ENCODE measurements around the gene RIMBP3C. TPM values are rescaled to one million over a fixed set of nuclear protein-coding genes. Genes with fewer than 3 reads are reported as not detected.
"Not testable (repeated sequence)": the region's sequence is repeated elsewhere in the genome, so short reads cannot be mapped to it uniquely, and the experiment has no call there.

RIMBP3C gene
- total RNA-seq, 1 donor = 0.36 TPM

GRCh38 chr22:21564411-21564810 is 13.2 kb upstream of the RIMBP3C start:
- no peak for TF ChIP-seq CTCF (IDR thresholded peaks at IDR 0.05; ENCODE audit: extremely low read depth, low read depth, low read length)
- no peak for DNase-seq (ENCODE audit: insufficient read length, low spot score, missing footprints)
- H3K79me2 ChIP-seq (ENCODE audit: insufficient read depth, low read length) = peaks cover 22% of the 10 kb centered on the region
- no peak overlapping the region for H3K4me3 ChIP-seq (ENCODE audit: insufficient read depth, low read length)
- peaks cover under 1% of the 10 kb centered on the region for H3K36me3 ChIP-seq (ENCODE audit: insufficient read depth, low read length)
- H3K4me1 ChIP-seq (ENCODE audit: insufficient read depth, low read length) = peaks cover 9% of the 10 kb centered on the region
- no peak overlapping the region for H3K4me2 ChIP-seq (ENCODE audit: insufficient read depth, low read length)
- no peak overlapping the region for H2AFZ ChIP-seq (ENCODE audit: low read length)
- H3K9me3 ChIP-seq (ENCODE audit: low read depth, low read length) = no peaks in the 10 kb centered on the region
- no peaks in the 10 kb centered on the region for H3K27me3 ChIP-seq (ENCODE audit: insufficient read depth, low read length)
- H3K27ac ChIP-seq (ENCODE audit: low read depth, low read length) = no peak overlapping the region
- H4K20me1 ChIP-seq (ENCODE audit: insufficient read depth, low read length) = peaks cover 12% of the 10 kb centered on the region

GRCh38 chr22:21563912-21564311 is 12.7 kb upstream of the RIMBP3C start:
- Histone ChIP-seq H2AFZ (ENCODE audit: low read length) (no peak overlapping the region), H3K4me3 (ENCODE audit: insufficient read depth, low read length) (no peak overlapping the region), H3K36me3 (ENCODE audit: insufficient read depth, low read length) (no peaks in the 10 kb centered on the region), H3K27me3 (ENCODE audit: insufficient read depth, low read length) (no peaks in the 10 kb centered on the region), H4K20me1 (ENCODE audit: insufficient read depth, low read length) (peaks cover 8% of the 10 kb centered on the region), H3K27ac (ENCODE audit: low read depth, low read length) (no peak overlapping the region), H3K4me1 (ENCODE audit: insufficient read depth, low read length) (peaks cover 4% of the 10 kb centered on the region), H3K79me2 (ENCODE audit: insufficient read depth, low read length) (peaks cover 17% of the 10 kb centered on the region), H3K4me2 (ENCODE audit: insufficient read depth, low read length) (no peak overlapping the region), H3K9me3 (ENCODE audit: low read depth, low read length) (no peaks in the 10 kb centered on the region)
- no peak for DNase-seq (ENCODE audit: insufficient read length, low spot score, missing footprints)
- no peak for TF ChIP-seq CTCF (IDR thresholded peaks at IDR 0.05; ENCODE audit: extremely low read depth, low read depth, low read length)

GRCh38 chr22:21560657-21561056 is 9.4 kb upstream of the RIMBP3C start:
- H3K27me3 ChIP-seq (ENCODE audit: insufficient read depth, low read length); H3K79me2 ChIP-seq (ENCODE audit: insufficient read depth, low read length); H3K4me1 ChIP-seq (ENCODE audit: insufficient read depth, low read length); H3K9me3 ChIP-seq (ENCODE audit: low read depth, low read length); H3K36me3 ChIP-seq (ENCODE audit: insufficient read depth, low read length); H4K20me1 ChIP-seq (ENCODE audit: insufficient read depth, low read length); H3K4me2 ChIP-seq (ENCODE audit: insufficient read depth, low read length); DNase-seq (ENCODE audit: insufficient read length, low spot score, missing footprints); H3K4me3 ChIP-seq (ENCODE audit: insufficient read depth, low read length); H3K27ac ChIP-seq (ENCODE audit: low read depth, low read length); H2AFZ ChIP-seq (ENCODE audit: low read length): not testable (repeated sequence)

- not testable (repeated sequence) for H3K36me3 ChIP-seq (ENCODE audit: insufficient read depth, low read length); H2AFZ ChIP-seq (ENCODE audit: low read length); H3K27me3 ChIP-seq (ENCODE audit: insufficient read depth, low read length); H3K4me2 ChIP-seq (ENCODE audit: insufficient read depth, low read length); H3K9me3 ChIP-seq (ENCODE audit: low read depth, low read length); H3K79me2 ChIP-seq (ENCODE audit: insufficient read depth, low read length); H3K27ac ChIP-seq (ENCODE audit: low read depth, low read length); DNase-seq (ENCODE audit: insufficient read length, low spot score, missing footprints); H3K4me1 ChIP-seq (ENCODE audit: insufficient read depth, low read length); H3K4me3 ChIP-seq (ENCODE audit: insufficient read depth, low read length); H4K20me1 ChIP-seq (ENCODE audit: insufficient read depth, low read length)
These were observed 8.3 kb upstream of the RIMBP3C start for GRCh38 chr22:21559345-21560125.

GRCh38 chr22:21550678-21551047 is 598 bp downstream of the RIMBP3C start:
- H4K20me1 ChIP-seq (ENCODE audit: insufficient read depth, low read length); H3K9me3 ChIP-seq (ENCODE audit: low read depth, low read length); H3K36me3 ChIP-seq (ENCODE audit: insufficient read depth, low read length); H3K79me2 ChIP-seq (ENCODE audit: insufficient read depth, low read length); H3K27me3 ChIP-seq (ENCODE audit: insufficient read depth, low read length); H3K4me3 ChIP-seq (ENCODE audit: insufficient read depth, low read length); H3K4me2 ChIP-seq (ENCODE audit: insufficient read depth, low read length); H3K4me1 ChIP-seq (ENCODE audit: insufficient read depth, low read length); H2AFZ ChIP-seq (ENCODE audit: low read length); DNase-seq (ENCODE audit: insufficient read length, low spot score, missing footprints); H3K27ac ChIP-seq (ENCODE audit: low read depth, low read length): not testable (repeated sequence)

GRCh38 chr22:21550008-21550677 is 1.1 kb downstream of the RIMBP3C start:
- H3K4me1 ChIP-seq (ENCODE audit: insufficient read depth, low read length); H3K4me2 ChIP-seq (ENCODE audit: insufficient read depth, low read length); DNase-seq (ENCODE audit: insufficient read length, low spot score, missing footprints); H3K79me2 ChIP-seq (ENCODE audit: insufficient read depth, low read length); H3K9me3 ChIP-seq (ENCODE audit: low read depth, low read length); H4K20me1 ChIP-seq (ENCODE audit: insufficient read depth, low read length); H2AFZ ChIP-seq (ENCODE audit: low read length); H3K4me3 ChIP-seq (ENCODE audit: insufficient read depth, low read length); H3K27me3 ChIP-seq (ENCODE audit: insufficient read depth, low read length); H3K36me3 ChIP-seq (ENCODE audit: insufficient read depth, low read length); H3K27ac ChIP-seq (ENCODE audit: low read depth, low read length): not testable (repeated sequence)

GRCh38 chr22:21549558-21549957 is 1.7 kb downstream of the RIMBP3C start:
- not testable (repeated sequence) for H3K79me2 ChIP-seq (ENCODE audit: insufficient read depth, low read length); H3K27me3 ChIP-seq (ENCODE audit: insufficient read depth, low read length); H3K4me3 ChIP-seq (ENCODE audit: insufficient read depth, low read length); H3K9me3 ChIP-seq (ENCODE audit: low read depth, low read length); DNase-seq (ENCODE audit: insufficient read length, low spot score, missing footprints); H2AFZ ChIP-seq (ENCODE audit: low read length); H4K20me1 ChIP-seq (ENCODE audit: insufficient read depth, low read length); H3K4me1 ChIP-seq (ENCODE audit: insufficient read depth, low read length); H3K36me3 ChIP-seq (ENCODE audit: insufficient read depth, low read length); H3K27ac ChIP-seq (ENCODE audit: low read depth, low read length); H3K4me2 ChIP-seq (ENCODE audit: insufficient read depth, low read length)
